H9 (cell line): ENCODE measurements around the gene DLG2. TPM values are rescaled to one million over a fixed set of nuclear protein-coding genes. Genes with fewer than 3 reads are reported as not detected.

Source experiments
- DNase-seq: peaks from one replicate; pipeline ENCODE4 v3.0.0-alpha.2; 2017
- H2AFZ ChIP-seq: one replicate; pipeline ENCODE4 v1.6.1; 2013; ENCODE audit warnings: mild to moderate bottlenecking, low read length, control low read depth, moderate library complexity
- H2AK5ac ChIP-seq: 2 replicates; pipeline ENCODE4 v1.6.1; 2013; ENCODE audit warnings: low read length, control low read depth, mixed read lengths; ENCODE audit not compliant: insufficient read length
- H2BK120ac ChIP-seq: one replicate; pipeline ENCODE4 v1.6.1; 2013; ENCODE audit warnings: low read depth, mild to moderate bottlenecking, low read length, control low read depth, inconsistent platforms; ENCODE audit not compliant: poor library complexity, severe bottlenecking
- H2BK12ac ChIP-seq: 2 replicates; pipeline ENCODE4 v1.6.1; 2013; ENCODE audit warnings: low read length, control low read depth, mixed read lengths, low read depth; ENCODE audit not compliant: insufficient read length
- H2BK15ac ChIP-seq: 2 replicates; pipeline ENCODE4 v1.6.1; 2013; ENCODE audit warnings: low read depth, low read length, control low read depth
- H2BK20ac ChIP-seq: one replicate; pipeline ENCODE4 v1.6.1; 2013; ENCODE audit warnings: low read depth, mild to moderate bottlenecking, low read length, control low read depth, inconsistent platforms; ENCODE audit not compliant: poor library complexity, severe bottlenecking
- H2BK5ac ChIP-seq: 2 replicates; pipeline ENCODE4 v1.6.1; 2013; ENCODE audit warnings: low read length, control low read depth, mixed read lengths; ENCODE audit not compliant: insufficient read length
- H3K14ac ChIP-seq: 2 replicates; pipeline ENCODE4 v1.6.1; 2013; ENCODE audit warnings: low read length, control low read depth; ENCODE audit not compliant: insufficient read depth
- H3K18ac ChIP-seq: 2 replicates; pipeline ENCODE4 v1.6.1; 2013; ENCODE audit warnings: low read depth, mild to moderate bottlenecking, mixed read lengths, low read length, control low read depth; ENCODE audit not compliant: insufficient read length
- H3K23ac ChIP-seq: 2 replicates; pipeline ENCODE4 v1.6.1; 2013; ENCODE audit warnings: low read length, control low read depth, mixed read lengths, low read depth; ENCODE audit not compliant: insufficient read length
- H3K23me2 ChIP-seq: 2 replicates; pipeline ENCODE4 v1.6.1; 2013; ENCODE audit warnings: low read depth, mild to moderate bottlenecking, mixed read lengths, low read length, control low read depth; ENCODE audit not compliant: insufficient read length, poor library complexity, severe bottlenecking
- H3K27ac ChIP-seq: 2 replicates; pipeline ENCODE4 v1.5.1; 2013; ENCODE audit warnings: low read length, control low read depth, mixed read lengths, low read depth; ENCODE audit not compliant: insufficient read length
- H3K27me3 ChIP-seq: 2 replicates; pipeline ENCODE4 v1.6.1; 2013; ENCODE audit warnings: low read length, control low read depth, inconsistent platforms; ENCODE audit not compliant: insufficient read depth
- H3K4ac ChIP-seq: 2 replicates; pipeline ENCODE4 v1.6.1; 2013; ENCODE audit warnings: low read depth, mild to moderate bottlenecking, control low read depth, inconsistent platforms, low read length, moderate library complexity
- H3K4me1 ChIP-seq: 2 replicates; pipeline ENCODE4 v1.6.1; 2013; ENCODE audit warnings: low read length, control low read depth, inconsistent platforms; ENCODE audit not compliant: insufficient read depth
- H3K4me2 ChIP-seq: 2 replicates; pipeline ENCODE4 v1.6.1; 2013; ENCODE audit warnings: low read length, control low read depth, mixed read lengths; ENCODE audit not compliant: insufficient read length, insufficient read depth
- H3K56ac ChIP-seq: 2 replicates; pipeline ENCODE4 v1.6.1; 2013; ENCODE audit warnings: low read depth, mild to moderate bottlenecking, mixed read lengths, low read length, control low read depth; ENCODE audit not compliant: insufficient read length
- H3K79me1 ChIP-seq: 2 replicates; pipeline ENCODE4 v1.6.1; 2013; ENCODE audit warnings: low read depth, mild to moderate bottlenecking, moderate library complexity, low read length, control low read depth, inconsistent platforms; ENCODE audit not compliant: insufficient read depth, poor library complexity, severe bottlenecking
- H3K79me2 ChIP-seq: 2 replicates; pipeline ENCODE4 v1.6.1; 2013; ENCODE audit warnings: low read length, control low read depth, inconsistent platforms; ENCODE audit not compliant: insufficient read depth
- H3K9ac ChIP-seq: 2 replicates; pipeline ENCODE4 v1.6.1; 2013; ENCODE audit warnings: low read length, control low read depth, mixed read lengths; ENCODE audit not compliant: insufficient read length; ENCODE audit errors: extremely low read depth
- H3K9me3 ChIP-seq: one replicate; pipeline ENCODE4 v1.6.1; 2013; ENCODE audit warnings: low read depth, low read length, inconsistent platforms; ENCODE audit not compliant: control insufficient read depth
- H3T11ph ChIP-seq: one replicate; pipeline ENCODE4 v1.6.1; 2013; ENCODE audit warnings: mild to moderate bottlenecking, low read length, control low read depth, inconsistent platforms
- H4K20me1 ChIP-seq: one replicate; pipeline ENCODE4 v1.6.1; 2013; ENCODE audit not compliant: control insufficient read depth, insufficient read length, insufficient read depth
- H4K5ac ChIP-seq: 2 replicates; pipeline ENCODE4 v1.6.1; 2013; ENCODE audit warnings: low read depth, mild to moderate bottlenecking, mixed read lengths, low read length, control low read depth; ENCODE audit not compliant: insufficient read length
- H4K8ac ChIP-seq: replicated peaks from 2 replicates; pipeline ENCODE4 v1.6.1; 2013; ENCODE audit warnings: low read length, control low read depth, mixed read lengths, low read depth; ENCODE audit not compliant: insufficient read length
- H4K91ac ChIP-seq: 2 replicates; pipeline ENCODE4 v1.6.1; 2013; ENCODE audit warnings: low read depth, mild to moderate bottlenecking, moderate library complexity, mixed read lengths, low read length, control low read depth; ENCODE audit not compliant: insufficient read length
- H3K27ac Mint-ChIP-seq, 3 experiments: 2 replicates in 2 of 3; 3 replicates in 1 of 3; pipeline ENCODE4 v1.8.0; 2020 to 2021; ENCODE audit warnings: mixed read lengths in 3 of 3, mild to moderate bottlenecking in 1 of 3, moderate library complexity in 1 of 3
- H3K27me3 Mint-ChIP-seq: 2 replicates; pipeline ENCODE4 v1.8.0; 2021; ENCODE audit warnings: low read depth, mild to moderate bottlenecking, moderate library complexity, mixed read lengths
- H3K36me3 Mint-ChIP-seq, 3 experiments: 2 replicates in 2 of 3; 3 replicates in 1 of 3; pipeline ENCODE4 v1.8.0; 2020 to 2021; ENCODE audit warnings: low read depth in 3 of 3, mixed read lengths in 3 of 3; ENCODE audit not compliant: insufficient read depth in 1 of 3
- H3K4me1 Mint-ChIP-seq, 2 experiments: 2 replicates each; pipeline ENCODE4 v1.8.0; 2020; ENCODE audit warnings: mixed read lengths in 2 of 2
- H3K4me3 Mint-ChIP-seq, 2 experiments: 2 replicates in 1 of 2; 3 replicates in 1 of 2; pipeline ENCODE4 v1.8.0; 2020 to 2021; ENCODE audit warnings: mild to moderate bottlenecking in 2 of 2, mixed read lengths in 2 of 2, moderate library complexity in 1 of 2
- H3K9me3 Mint-ChIP-seq, 2 experiments: 2 replicates in 1 of 2; 3 replicates in 1 of 2; pipeline ENCODE4 v1.8.0; 2020; ENCODE audit warnings: mild to moderate bottlenecking in 2 of 2, mixed read lengths in 2 of 2, moderate library complexity in 1 of 2
- CTCF ChIP-seq: fragments of 200-600 bp; sonication (generic); conservative IDR thresholded peaks from 3 replicates; pipeline ENCODE4 v1.8.0; 2021; ENCODE audit warnings: antibody characterized with exemption, mild to moderate bottlenecking
- WGBS: extraction: QIAGEN DNeasy Blood & Tissue Kit; methylation state at CpG from one replicate; pipeline ENCODE4 v1.1.7; 2013; ENCODE audit warnings: missing lambda C conversion rate, low lambda C conversion rate, mixed read lengths; ENCODE audit not compliant: insufficient read length; ENCODE audit errors: extremely low coverage; 5-methylcytosine and 5-hydroxymethylcytosine counted together
- total RNA-seq: library from RNA; stranded (reverse); gene quantifications from 2 replicates; pipeline ENCODE4 v1.2.1, GENCODE V29; 2021

The DLG2 gene
- total RNA-seq, 1 experiment from 2014 or later: 8.0 TPM

- no peak overlapping the region for H2AK5ac ChIP-seq
- no peak overlapping the region for H3K4me2 ChIP-seq
- H3K4ac ChIP-seq: no peak overlapping the region
- H3K23me2 ChIP-seq: no peaks in the 10 kb centered on the region
- Mint-ChIP-seq H3K27ac (no peak overlapping the region), H3K36me3 (no peaks in the 10 kb centered on the region), H3K4me1 (peaks cover 3 to 4% of the 10 kb centered on the region in 2 experiments; a peak in 3 of 4 replicates), H3K4me3 (no peak overlapping the region), H3K27me3 (no peaks in the 10 kb centered on the region), H3K9me3 (no peaks in the 10 kb centered on the region)
- WGBS: no CpG with 5 or more reads among the region's 1 CpG
- no peak overlapping the region for H3K27ac ChIP-seq
- DNase-seq: no peak
- H2BK120ac ChIP-seq: no peak overlapping the region
- no peaks in the 10 kb centered on the region for H3K9me3 ChIP-seq
- no peaks in the 10 kb centered on the region for H3K79me2 ChIP-seq
- no peak for TF ChIP-seq CTCF
- no peak overlapping the region for H3K9ac ChIP-seq
- no peaks in the 10 kb centered on the region for H4K20me1 ChIP-seq
- no peak overlapping the region for H3K18ac ChIP-seq
- H2AFZ ChIP-seq: no peak overlapping the region
- H3K14ac ChIP-seq: no peak overlapping the region
- H3K56ac ChIP-seq: no peak overlapping the region
- H3K79me1 ChIP-seq: no peaks in the 10 kb centered on the region
- H2BK15ac ChIP-seq: no peak overlapping the region
- no peak overlapping the region for H4K91ac ChIP-seq
- H3K23ac ChIP-seq: no peak overlapping the region
- no peaks in the 10 kb centered on the region for H3K27me3 ChIP-seq
- no peak overlapping the region for H3T11ph ChIP-seq
- H2BK5ac ChIP-seq: no peak overlapping the region
- H2BK20ac ChIP-seq: no peak overlapping the region
- H3K4me1 ChIP-seq: no peaks in the 10 kb centered on the region
- H4K5ac ChIP-seq: no peak overlapping the region
- H4K8ac ChIP-seq: no peak overlapping the region
- no peak overlapping the region for H2BK12ac ChIP-seq
These were observed 1984.0 kb downstream of the DLG2 start for GRCh38 chr11:83643115-83643514.
